GM21576 (cell line): ENCODE data around the gene MDFIC2.
"Not testable (repeated sequence)": the region's sequence is repeated elsewhere in the genome, so short reads cannot be mapped to it uniquely, and the experiment has no call there.

ENCODE experiments used
- ATAC-seq: cut with Tn5 transposase; IDR thresholded peaks from one replicate; pipeline ENCODE4 v1.9.1; 2021; ENCODE audit warnings: mild to moderate bottlenecking, moderate library complexity; ENCODE audit not compliant: unreplicated experiment

Gene MDFIC2

GRCh38 chr3:70312336-70312735 is at the start of gene MDFIC2:
TSS of gene MDFIC2 (minus strand) at chr3:70312638. CDS start at chr3:70311973, 665 bp downstream.
- ATAC-seq = no peak

- ATAC-seq = peak; percentile 91
Measured at GRCh38 chr3:70360979-70361760, 48.7 kb upstream of the MDFIC2 start.

- ATAC-seq = no peak
Measured at GRCh38 chr3:70359711-70360110, 47.3 kb upstream of the MDFIC2 start.

- no peak for ATAC-seq
Measured at GRCh38 chr3:70358978-70359580, 46.6 kb upstream of the MDFIC2 start.

- ATAC-seq = no peak
Measured at GRCh38 chr3:70352215-70352614, 39.8 kb upstream of the MDFIC2 start.

- no peak for ATAC-seq
Measured at GRCh38 chr3:70342149-70342548, 29.7 kb upstream of the MDFIC2 start.

- ATAC-seq = not testable (repeated sequence)
Measured at GRCh38 chr3:70336885-70337284, 24.4 kb upstream of the MDFIC2 start.

- no peak for ATAC-seq
Measured at GRCh38 chr3:70333080-70333479, 20.6 kb upstream of the MDFIC2 start.

GRCh38 chr3:70315021-70315420 is 2.6 kb upstream of the MDFIC2 start:
- no peak for ATAC-seq

GRCh38 chr3:70310809-70311208 is 1.6 kb downstream of the MDFIC2 start:
- no peak for ATAC-seq

GRCh38 chr3:70309591-70309990 is 2.8 kb downstream of the MDFIC2 start:
- ATAC-seq = no peak

GRCh38 chr3:70308760-70309159 is 3.7 kb downstream of the MDFIC2 start:
- no peak for ATAC-seq

- no peak for ATAC-seq
Measured at GRCh38 chr3:70306736-70307135, 5.7 kb downstream of the MDFIC2 start.

GRCh38 chr3:70298385-70298784 is 14.1 kb downstream of the MDFIC2 start:
- ATAC-seq = no peak

GRCh38 chr3:70291097-70291482 is 21.3 kb downstream of the MDFIC2 start:
- ATAC-seq = no peak

GRCh38 chr3:70290431-70291096 is 21.9 kb downstream of the MDFIC2 start:
- not testable (repeated sequence) for ATAC-seq

- ATAC-seq = no peak
Measured at GRCh38 chr3:70281663-70282062, 30.8 kb downstream of the MDFIC2 start.

GRCh38 chr3:70277304-70277703 is 35.1 kb downstream of the MDFIC2 start:
- ATAC-seq = no peak

GRCh38 chr3:70276901-70277300 is 35.5 kb downstream of the MDFIC2 start:
- ATAC-seq = no peak

- no peak for ATAC-seq
Measured at GRCh38 chr3:70273492-70273891, 38.9 kb downstream of the MDFIC2 start.

GRCh38 chr3:70272798-70273197 is 39.6 kb downstream of the MDFIC2 start:
- no peak for ATAC-seq
